Cortex of kidney (tissue), 1 donor: ENCODE results near the gene HTATSF1.

Experiments
- DNase-seq: peaks from one replicate; lab custom pipeline; 2025; lab: John Stamatoyannopoulos, UW

Gene HTATSF1, protein sequence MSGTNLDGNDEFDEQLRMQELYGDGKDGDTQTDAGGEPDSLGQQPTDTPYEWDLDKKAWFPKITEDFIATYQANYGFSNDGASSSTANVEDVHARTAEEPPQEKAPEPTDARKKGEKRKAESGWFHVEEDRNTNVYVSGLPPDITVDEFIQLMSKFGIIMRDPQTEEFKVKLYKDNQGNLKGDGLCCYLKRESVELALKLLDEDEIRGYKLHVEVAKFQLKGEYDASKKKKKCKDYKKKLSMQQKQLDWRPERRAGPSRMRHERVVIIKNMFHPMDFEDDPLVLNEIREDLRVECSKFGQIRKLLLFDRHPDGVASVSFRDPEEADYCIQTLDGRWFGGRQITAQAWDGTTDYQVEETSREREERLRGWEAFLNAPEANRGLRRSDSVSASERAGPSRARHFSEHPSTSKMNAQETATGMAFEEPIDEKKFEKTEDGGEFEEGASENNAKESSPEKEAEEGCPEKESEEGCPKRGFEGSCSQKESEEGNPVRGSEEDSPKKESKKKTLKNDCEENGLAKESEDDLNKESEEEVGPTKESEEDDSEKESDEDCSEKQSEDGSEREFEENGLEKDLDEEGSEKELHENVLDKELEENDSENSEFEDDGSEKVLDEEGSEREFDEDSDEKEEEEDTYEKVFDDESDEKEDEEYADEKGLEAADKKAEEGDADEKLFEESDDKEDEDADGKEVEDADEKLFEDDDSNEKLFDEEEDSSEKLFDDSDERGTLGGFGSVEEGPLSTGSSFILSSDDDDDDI

DNA sequence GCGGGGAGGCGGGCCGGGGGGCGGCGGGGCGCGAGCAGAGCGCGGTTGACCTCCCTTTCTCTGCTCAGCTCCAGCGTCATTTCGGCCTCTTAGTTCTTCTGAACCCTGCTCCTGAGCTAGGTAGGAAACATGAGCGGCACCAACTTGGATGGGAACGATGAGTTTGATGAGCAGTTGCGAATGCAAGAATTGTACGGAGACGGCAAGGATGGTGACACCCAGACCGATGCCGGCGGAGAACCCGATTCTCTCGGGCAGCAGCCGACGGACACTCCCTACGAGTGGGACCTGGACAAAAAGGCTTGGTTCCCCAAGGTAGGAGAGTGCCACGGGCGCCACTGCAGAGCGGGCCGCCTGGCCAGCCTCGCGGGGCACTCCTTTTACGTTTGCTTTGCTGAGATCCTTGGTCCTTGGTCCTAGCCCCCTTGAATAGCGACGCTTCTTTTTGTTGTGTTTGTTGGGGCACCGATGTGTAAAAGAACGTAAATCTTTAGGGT is at the start of gene HTATSF1:
HTATSF1 (plus strand) TSS at position 37 of the 497 bp plus-strand sequence; CDS start at position 130, 93 bp downstream.
- no peak for DNase-seq

DNA sequence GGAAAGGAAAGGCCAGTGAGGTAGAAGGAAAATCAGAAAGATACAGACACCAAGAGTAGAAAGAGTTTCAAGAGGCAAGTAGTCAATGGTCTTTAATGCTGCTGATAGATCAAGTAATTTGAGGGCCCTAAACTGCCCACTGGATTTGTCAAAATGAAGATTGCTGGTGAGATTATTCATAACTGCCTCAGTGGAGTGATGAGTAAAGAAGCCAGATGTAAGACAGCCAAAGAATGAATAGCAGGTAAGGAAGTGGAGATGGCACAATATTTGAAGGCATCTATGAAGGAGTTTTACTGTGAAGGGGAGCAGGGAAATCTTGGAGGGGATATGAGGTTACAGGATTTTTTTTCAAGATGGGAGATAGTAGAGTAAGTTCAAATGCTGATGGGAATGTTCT is 49.4 kb upstream of the HTATSF1 start:
- DNase-seq, result no peak

DNA sequence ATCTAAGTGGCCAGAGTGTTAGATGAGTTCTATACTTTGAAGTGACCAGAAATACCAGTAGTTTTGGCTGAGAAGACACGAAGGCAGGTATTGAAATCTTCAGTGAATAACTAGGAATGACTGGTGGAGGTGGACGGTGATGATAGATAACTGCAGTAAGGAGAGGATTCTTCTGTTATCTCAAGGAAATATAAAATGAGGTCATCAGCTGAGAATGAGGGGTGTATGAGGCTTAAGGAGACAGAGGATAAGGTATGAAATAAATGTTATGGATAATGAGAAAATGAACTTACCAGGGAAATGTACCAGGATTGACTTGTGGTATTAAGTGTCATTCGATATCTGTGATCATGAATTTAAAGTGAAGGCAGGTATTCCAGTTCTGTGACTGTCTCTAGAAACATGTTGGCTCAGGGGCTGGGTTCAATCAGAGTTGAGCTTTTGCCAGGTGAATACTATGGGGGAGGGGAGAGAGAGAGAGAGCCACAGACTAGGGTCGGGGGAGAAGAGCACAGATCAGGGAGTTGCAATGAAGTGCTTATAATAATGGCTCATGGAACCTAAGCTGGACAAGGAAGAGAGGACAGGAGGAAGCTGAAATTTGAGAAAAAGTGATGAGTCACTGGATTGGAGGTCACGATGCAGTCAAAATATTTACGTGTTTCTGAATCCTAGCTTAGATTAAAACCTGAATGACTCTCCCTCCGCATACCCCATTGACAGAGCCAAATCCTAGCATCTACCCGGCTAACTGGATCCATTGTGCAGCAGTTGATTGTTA is 47.2 kb upstream of the HTATSF1 start:
- no peak for DNase-seq

DNA sequence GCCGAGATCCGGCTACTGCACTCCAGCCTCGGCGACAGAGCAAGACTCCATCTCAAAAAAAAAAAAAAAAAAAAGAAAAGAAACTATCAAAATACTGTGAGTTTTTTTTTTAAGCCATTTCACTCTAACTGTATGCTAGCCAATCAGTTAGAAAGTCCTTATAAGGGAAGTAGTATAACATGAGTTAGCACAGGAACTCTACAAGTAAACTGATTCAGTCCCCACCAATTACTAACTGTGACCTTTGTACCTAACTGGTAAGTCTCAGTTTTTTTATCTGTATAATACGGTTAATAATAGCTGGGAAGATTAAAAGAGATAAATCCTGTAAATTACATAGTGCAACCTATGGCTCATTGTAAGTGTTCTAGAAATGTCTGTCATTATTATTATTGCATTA is 44.8 kb upstream of the HTATSF1 start:
- no peak for DNase-seq

DNA sequence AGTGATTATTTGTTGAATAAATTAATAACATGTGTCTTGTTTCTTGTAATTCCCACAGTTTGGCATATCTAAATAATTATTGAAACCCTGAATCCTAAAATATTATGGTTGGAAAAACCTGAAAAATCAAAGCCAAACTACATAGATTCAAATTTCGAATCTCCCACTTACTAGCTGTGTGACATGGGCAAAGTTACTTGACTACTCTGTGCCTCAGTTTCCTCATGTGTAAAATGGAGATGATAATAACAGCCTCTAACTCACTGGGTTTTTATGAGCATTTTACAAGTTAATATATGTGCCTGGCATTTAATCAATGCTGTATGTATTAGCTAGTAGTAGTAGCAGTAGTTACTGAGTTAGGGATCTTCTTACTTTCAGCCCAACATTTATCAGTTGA is 44.3 kb upstream of the HTATSF1 start:
- DNase-seq, result no peak

DNA sequence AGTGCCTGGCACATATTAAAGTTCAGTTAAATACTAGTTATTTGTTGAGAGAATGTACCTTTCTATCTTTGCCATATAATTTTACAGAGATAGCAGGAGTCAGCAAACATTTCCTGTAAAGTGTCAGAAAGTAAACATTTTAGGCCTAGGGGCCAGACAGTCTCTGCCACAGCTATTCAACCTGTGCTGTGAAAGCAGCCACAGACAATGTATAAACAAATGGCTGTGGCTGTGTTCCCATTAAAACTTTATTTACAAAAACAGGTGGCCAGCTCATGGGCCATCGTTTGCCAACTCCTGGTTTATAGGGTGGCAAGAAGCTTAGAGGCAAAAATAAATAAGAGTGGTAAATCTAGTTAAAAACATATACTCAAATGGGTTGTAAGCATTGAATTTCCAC is 43.6 kb upstream of the HTATSF1 start:
- DNase-seq, result no peak

DNA sequence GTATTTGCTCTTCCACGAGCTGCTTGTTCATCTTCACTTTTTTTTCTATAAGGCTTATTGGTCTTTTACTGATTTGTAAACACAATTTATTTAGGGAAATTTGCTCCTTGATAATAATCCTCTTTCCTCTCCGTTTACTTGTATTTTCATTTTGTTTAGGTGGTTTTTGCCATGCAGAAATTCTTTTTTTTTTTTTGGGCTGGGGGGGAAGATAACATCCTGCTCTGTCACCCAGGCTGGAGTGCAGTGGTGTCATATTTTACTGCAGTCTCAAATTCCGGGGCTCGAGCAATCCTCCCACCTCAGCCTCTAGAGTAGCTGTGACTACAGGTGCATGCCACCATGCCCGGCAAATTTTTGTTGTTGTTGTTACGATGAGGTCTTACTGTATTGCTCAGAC is 41.3 kb upstream of the HTATSF1 start:
- DNase-seq, result no peak

DNA sequence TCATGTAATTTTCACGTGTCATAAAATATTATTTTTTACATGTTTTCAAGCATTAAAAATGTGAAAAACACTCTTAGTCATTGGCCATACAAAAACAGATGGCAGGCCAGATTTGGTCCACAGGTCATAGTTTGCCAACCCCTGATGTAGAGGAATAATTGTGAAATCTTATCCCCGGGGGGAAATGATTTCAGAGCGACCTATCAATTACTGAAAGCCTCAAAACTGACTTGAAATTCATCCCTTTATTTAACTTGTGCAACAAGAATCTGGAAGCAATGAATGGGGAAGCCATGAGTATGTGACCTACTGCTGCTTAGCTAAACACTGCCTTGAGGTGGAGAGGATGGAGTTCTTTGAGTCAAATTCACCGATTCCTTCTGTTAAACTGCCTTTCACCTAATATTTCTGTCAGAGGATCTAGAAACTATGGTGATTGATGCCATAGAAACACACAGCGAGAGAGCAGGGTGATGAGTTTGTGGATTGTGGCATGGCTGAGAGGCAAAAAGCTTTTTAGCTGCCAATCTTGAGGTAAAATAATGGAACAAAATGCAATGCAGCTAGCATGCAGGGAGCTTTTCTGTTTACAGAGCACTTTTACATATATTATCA is 40.0 kb upstream of the HTATSF1 start:
- no peak for DNase-seq

DNA sequence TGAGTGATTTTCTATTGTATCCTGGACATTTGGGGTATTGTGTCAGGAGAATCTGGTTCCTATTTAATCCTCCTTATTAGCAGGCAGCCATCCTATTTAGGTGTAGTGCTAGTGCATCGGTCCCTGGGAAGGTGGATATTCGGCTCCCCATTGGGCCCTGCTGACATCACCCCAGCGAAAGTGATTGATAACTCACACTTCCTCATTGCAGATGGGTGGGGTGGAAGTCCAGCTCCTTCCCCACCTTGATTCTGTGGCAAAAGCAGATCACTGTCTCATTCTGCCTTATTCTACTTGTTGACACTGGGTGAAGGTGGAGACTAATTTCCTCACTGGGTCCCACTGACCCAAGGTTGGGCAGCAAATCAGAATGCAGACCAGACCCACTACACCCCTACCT is 32.8 kb upstream of the HTATSF1 start:
- no peak for DNase-seq

DNA sequence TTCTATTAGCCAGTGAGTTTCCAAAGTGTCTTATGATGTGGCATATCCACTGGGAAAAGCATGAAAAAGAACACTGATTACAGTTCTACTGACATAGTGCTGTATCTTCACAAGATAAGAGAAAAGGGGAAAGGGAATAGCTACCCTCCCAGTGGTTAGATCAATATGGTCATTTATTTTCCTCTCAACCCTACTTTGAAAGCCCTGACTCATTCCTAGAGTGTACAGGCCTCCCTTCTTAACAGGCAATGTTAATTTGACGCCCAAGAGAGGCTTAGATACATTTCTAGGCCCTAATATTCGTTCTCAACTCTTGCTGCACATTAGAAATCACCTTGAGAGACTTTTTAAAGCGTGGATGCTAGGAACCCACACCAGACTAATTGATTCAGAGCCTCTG is 30.1 kb upstream of the HTATSF1 start:
- DNase-seq, result no peak

DNA sequence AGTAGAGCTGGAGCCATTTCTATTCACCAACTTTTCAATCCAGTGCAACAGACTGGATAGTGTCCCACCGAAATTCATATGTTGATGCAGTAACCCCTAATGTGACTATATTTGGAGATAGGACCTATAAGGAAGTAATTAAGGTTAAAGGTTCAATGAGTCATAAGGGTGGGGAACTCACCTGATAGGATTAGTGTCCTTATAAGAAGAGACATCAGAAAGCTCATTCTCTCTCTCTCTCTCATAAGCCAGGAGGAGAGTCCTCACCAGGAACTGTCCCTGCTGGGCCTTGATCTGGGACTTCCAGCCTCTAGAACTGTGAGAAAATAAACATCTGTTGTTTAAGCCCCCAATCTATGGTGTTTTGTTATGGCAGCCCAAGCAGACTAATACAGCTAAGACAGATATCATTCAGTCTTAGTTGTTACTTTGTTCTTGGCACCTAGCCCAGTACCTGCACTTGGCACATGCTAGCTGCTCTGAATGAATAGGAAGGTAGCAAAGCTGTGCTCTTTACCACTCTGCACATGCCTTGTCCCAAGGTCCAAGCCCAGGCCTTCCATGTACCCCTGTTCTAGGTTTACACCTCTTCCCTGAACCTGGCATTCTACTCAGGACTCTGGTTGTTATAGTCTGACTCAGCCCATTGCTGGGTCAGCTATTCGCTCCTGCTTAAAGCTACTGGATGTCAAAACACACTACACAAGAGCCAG is 28.8 kb upstream of the HTATSF1 start:
- DNase-seq, result no peak

DNA sequence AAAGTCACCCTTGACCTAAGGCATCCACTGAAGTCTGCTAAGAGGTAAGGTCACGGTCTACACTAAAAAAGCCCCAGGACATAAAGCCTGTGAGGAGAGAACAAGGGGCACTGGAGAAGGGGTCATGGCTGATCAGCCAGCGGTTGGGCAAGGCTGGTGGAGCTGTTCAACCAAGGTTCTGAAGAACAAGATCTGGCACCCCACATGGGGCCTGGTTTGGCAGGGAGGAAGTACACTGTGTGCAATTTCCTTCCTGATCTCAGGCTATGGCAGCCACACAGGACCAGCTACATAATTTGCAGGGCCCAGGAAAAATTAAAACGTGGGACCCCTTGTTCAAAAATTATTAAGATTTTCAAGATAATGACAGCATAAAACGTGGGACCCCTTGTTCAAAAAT is 23.7 kb upstream of the HTATSF1 start:
- no peak for DNase-seq

DNA sequence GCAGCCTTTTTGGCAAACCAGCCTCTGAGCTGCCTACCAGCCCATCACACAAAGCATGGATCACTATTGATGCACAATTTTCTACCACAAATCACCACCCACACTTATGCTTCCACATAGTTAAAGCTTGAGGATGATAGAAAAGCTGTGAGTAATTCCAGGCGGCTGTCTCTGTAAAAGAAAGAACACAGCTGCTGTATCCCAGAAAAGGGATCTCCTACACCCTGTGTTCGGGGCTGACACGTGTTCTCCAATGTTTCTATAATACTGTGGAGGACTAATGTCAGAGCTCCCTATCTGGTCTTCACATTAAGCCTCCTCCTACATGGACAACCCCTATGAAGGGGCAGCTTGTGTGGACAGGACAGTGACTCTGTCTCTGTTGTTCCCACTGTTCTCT is 22.2 kb upstream of the HTATSF1 start:
- no peak for DNase-seq

DNA sequence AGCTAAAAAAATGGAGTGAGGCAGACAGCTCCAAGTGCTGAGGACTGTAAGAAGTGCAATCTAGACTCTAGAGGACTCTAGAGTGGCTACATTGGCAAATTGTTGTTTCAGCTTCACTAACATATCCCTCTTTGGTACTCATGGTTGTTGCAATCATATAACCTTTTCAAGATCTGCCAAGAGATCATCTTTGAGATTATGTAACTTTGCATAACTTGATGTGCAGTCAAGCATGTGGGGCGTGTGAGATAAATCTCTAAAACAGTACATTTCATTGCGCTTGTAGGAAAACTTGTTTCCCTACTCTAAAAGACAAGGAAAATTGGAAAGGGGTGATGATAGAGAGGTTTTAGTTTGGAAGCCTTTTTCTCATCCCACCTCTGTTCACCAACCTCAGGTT is 20.9 kb upstream of the HTATSF1 start:
- no peak for DNase-seq

DNA sequence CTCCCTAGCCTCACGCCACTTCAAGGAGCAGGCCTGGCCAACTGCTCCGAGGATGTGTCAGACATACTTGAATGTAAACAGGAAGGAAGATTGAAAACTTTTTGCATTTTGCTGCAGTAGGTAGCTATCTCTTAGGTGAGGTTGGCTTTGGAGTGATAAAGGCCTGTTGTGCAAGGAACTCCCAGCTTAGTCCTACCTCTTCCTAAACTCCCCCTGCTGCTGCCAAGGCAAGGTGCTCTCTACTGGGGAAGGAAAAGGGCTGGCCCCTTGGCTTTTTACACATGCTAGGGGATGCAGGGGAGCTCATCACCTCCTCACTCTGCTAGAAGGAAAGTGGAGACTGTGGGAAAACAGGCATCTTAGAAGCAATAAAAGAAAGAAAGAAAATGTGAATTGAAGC is 20.4 kb upstream of the HTATSF1 start:
- no peak for DNase-seq

DNA sequence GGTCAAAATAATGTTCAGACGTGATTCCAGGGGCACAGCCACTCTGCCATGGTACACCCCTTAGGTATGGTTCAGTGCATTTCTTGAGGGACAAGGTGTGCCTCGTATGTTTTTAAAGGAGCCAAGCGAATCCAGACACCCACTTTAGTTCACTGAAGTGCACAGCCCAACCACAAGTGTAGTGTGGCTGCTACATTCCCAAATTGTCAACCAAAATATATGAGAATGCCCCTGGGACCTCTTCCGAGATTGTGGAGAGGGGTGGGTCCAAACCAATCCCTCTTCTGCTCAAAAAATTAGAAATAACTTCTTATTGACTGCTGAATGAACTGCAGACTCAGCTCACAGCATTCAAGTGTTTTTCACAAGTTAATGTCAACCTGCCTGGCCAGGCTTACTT is 17.0 kb upstream of the HTATSF1 start:
- DNase-seq, result no peak

DNA sequence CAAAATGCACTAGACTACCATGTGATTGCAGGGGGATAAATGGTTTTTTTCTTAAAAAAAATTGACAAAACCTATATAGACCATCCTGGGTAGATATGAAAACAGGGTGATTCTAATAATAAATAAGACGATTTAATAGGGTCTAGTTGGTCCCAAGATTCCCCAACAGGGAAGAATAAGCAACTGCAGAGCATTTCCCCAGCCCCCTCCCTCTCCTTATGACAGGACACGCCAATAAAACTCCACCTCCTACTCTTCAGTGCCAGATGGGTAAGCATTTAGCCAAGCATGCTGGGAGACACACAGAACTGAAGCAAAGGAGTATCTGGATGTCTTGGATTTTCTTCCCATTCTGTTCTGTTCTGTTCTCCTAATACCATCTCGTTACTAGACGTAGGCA is 9.7 kb upstream of the HTATSF1 start, which contains the start of gene BRS3:
BRS3 (plus strand) TSS at position 301 of the 400 bp plus-strand sequence. CDS start 168 bp downstream, outside the sequence.
- no peak for DNase-seq

DNA sequence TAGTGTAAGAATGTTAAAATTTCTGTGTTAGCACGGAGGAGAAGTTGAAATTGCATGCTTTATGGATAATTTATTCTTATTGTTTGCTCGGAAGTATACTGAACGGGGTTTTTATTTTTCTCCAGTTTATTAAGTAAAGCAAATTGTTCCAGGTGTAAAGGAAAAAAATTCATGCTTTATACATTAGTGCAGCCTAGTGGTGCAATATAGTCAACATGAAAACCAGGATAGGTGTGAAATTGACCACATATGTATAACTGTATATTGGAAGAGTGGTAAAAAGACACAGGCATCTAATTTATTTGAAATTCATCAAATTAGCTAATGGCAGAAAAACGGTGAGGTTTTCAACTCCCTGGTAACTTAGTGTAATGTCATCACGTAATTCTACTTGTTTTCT is 8.7 kb upstream of the HTATSF1 start:
- DNase-seq, result no peak

DNA sequence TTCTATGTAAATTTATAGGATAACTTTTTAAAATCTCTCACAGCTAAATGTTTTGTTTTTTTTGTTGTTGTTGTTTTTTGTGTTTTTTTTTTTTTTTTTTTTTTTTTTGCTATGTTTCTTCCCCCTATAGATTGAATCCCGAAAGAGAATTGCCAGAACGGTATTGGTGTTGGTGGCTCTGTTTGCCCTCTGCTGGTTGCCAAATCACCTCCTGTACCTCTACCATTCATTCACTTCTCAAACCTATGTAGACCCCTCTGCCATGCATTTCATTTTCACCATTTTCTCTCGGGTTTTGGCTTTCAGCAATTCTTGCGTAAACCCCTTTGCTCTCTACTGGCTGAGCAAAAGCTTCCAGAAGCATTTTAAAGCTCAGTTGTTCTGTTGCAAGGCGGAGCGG is 5.6 kb upstream of the HTATSF1 start:
- DNase-seq, result no peak

DNA sequence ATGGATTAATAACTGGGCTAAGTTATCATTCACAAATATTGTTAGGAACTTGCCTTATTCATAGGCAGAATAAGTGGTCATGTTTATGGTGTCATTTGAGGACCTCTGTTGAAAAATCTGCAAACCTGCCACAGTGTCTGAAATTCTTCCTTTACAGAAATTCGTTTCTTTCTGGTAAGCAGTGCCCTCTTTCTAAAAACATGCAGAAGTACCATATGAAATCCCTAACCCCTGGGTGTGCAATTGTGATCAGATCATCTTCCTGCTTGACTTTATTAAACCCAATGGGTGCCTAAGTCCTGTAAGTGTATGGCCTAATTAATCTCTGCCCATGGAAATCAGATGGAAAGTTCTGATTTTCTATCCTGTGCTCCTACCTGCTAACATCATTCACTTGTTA is 4.4 kb upstream of the HTATSF1 start:
- DNase-seq, result no peak

DNA sequence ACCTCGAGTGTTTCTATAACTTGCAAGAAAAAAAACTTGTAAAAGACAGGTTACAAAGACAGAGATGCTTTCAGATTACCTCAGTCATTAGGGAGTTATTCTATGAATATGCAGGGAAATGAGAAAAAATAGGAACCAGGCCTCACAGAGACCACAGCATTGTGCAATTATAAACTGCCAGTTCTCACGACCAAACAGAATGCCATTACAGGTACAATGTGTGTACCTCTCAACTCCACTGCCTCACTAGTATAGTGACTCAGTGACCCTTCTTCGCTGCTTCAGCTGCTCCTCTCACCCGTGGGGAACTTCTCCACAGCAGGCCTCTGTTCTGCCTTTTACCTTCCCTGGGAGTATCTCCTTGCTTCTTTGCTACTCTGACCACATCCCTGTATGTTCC is 2.3 kb upstream of the HTATSF1 start:
- no peak for DNase-seq
